HepG2 (cell line): ENCODE results near the gene CTSA. TPM values are rescaled to one million over a fixed set of nuclear protein-coding genes. Genes with fewer than 3 reads are reported as not detected.

Source experiments
- CEBPZ ChIP-seq: IDR thresholded peaks from 2 replicates; pipeline ENCODE4 v1.6.1; 2012; ENCODE audit warnings: low read length, improper control_type of control experiment
- EEA1 ChIP-seq: sonication (generic); formaldehyde crosslinking; IDR thresholded peaks from 2 replicates; pipeline ENCODE4 v1.5.1; 2020; ENCODE audit warnings: mild to moderate bottlenecking, missing genetic modification reagents, borderline replicate concordance
- FOXA3 ChIP-seq: IDR thresholded peaks from 2 replicates; pipeline ENCODE4 v1.6.1; 2016; ENCODE audit warnings: missing genetic modification reagents, missing compliant biosample characterization
- HNF4A ChIP-seq: sonication (generic); formaldehyde crosslinking; IDR thresholded peaks from 2 replicates; pipeline ENCODE4 v1.4.0; 2020; ENCODE audit warnings: missing genetic modification reagents
- KLF9 ChIP-seq: IDR thresholded peaks from 2 replicates; pipeline ENCODE4 v1.6.1; 2016; ENCODE audit warnings: low read depth
- MXD4 ChIP-seq: IDR thresholded peaks from 2 replicates; pipeline ENCODE4 v1.6.1; 2016; ENCODE audit warnings: mild to moderate bottlenecking, missing biosample characterization, missing genetic modification reagents
- MXI1 ChIP-seq: IDR thresholded peaks from 3 replicates; pipeline ENCODE4 v1.6.1; 2012; ENCODE audit warnings: low read depth, low read length, inconsistent platforms, borderline replicate concordance
- POLR2G ChIP-seq: fragments of 200-400 bp; formaldehyde crosslinking; IDR thresholded peaks from 2 replicates; pipeline ENCODE4 v1.6.1; 2018; ENCODE audit warnings: mild to moderate bottlenecking, low read depth, low read length, moderate library complexity
- RBFOX2 ChIP-seq: fragments of 200-400 bp; formaldehyde crosslinking; IDR thresholded peaks from 2 replicates; pipeline ENCODE4 v1.6.1; 2017; ENCODE audit warnings: low read depth, mild to moderate bottlenecking, low read length
- SRY ChIP-seq: sonication (generic); formaldehyde crosslinking; IDR thresholded peaks from 2 replicates; pipeline ENCODE4 v1.8.0; 2022; ENCODE audit warnings: mild to moderate bottlenecking, missing genetic modification reagents
- U2AF2 ChIP-seq: fragments of 200-400 bp; formaldehyde crosslinking; IDR thresholded peaks from 2 replicates; pipeline ENCODE4 v1.6.1; 2017; ENCODE audit warnings: low read depth, mild to moderate bottlenecking, low read length
- ZNF17 ChIP-seq: sonication (generic); formaldehyde crosslinking; IDR thresholded peaks from 2 replicates; pipeline ENCODE4 v1.5.0; 2020; ENCODE audit warnings: mild to moderate bottlenecking, missing genetic modification reagents
- ZNF44 ChIP-seq: sonication (generic); formaldehyde crosslinking; IDR thresholded peaks from 2 replicates; pipeline ENCODE4 v1.5.1; 2020; ENCODE audit warnings: mild to moderate bottlenecking, missing genetic modification reagents
- ZNF564 ChIP-seq: sonication (generic); formaldehyde crosslinking; IDR thresholded peaks from 2 replicates; pipeline ENCODE4 v1.8.1; 2023; ENCODE audit warnings: mild to moderate bottlenecking, missing genetic modification reagents
- ZNF572 ChIP-seq: sonication (generic); formaldehyde crosslinking; IDR thresholded peaks from 2 replicates; pipeline ENCODE4 v1.5.1; 2020; ENCODE audit warnings: mild to moderate bottlenecking, missing genetic modification reagents
- ZNF589 ChIP-seq: sonication (generic); formaldehyde crosslinking; conservative IDR thresholded peaks from 2 replicates; pipeline ENCODE4 v1.8.0; 2022; ENCODE audit warnings: mild to moderate bottlenecking, moderate library complexity, missing genetic modification reagents
- ZNF674 ChIP-seq: sonication (generic); formaldehyde crosslinking; IDR thresholded peaks from 2 replicates; pipeline ENCODE4 v1.5.0; 2020; ENCODE audit warnings: low read depth, mild to moderate bottlenecking, missing genetic modification reagents
- ZNF766 ChIP-seq: sonication (generic); formaldehyde crosslinking; IDR thresholded peaks from 2 replicates; pipeline ENCODE4 v1.5.0; 2020; ENCODE audit warnings: missing genetic modification reagents, borderline replicate concordance
- ZNF792 ChIP-seq: IDR thresholded peaks from 2 replicates; pipeline ENCODE4 v1.6.1; 2016
- ZNF883 ChIP-seq: sonication (generic); formaldehyde crosslinking; IDR thresholded peaks from 2 replicates; pipeline ENCODE4 v1.5.1; 2020; ENCODE audit warnings: mild to moderate bottlenecking, missing genetic modification reagents; ENCODE audit errors: not compliant biosample characterization
- ZNF891 ChIP-seq: sonication (generic); formaldehyde crosslinking; IDR thresholded peaks from 2 replicates; pipeline ENCODE4 v1.5.0; 2020; ENCODE audit warnings: mild to moderate bottlenecking, missing genetic modification reagents
- ZSCAN25 ChIP-seq: sonication (generic); formaldehyde crosslinking; IDR thresholded peaks from 2 replicates; pipeline ENCODE4 v1.8.0; 2022; ENCODE audit warnings: mild to moderate bottlenecking, missing genetic modification reagents
- polyA plus RNA-seq, 8 experiments: library from polyadenylated mRNA; depleted of rRNA in 3 of 8; stranded (reverse) in 7 of 8; unstranded in 1 of 8; fragments of >200 nt; fragmentation: Illumina TruSeq in 4 of 8; extraction: Trizol in 4 of 8; gene quantifications; 2 replicates each; pipeline versions ENCODE4 v1.2.1 to v1.2.3, GENCODE V29; 2011 to 2016; ENCODE audit warnings: low read depth in 4 of 8, missing spikeins in 1 of 8, mixed read lengths in 1 of 8; ENCODE audit not compliant: insufficient read depth in 1 of 8
- total RNA-seq, 5 experiments: library from RNA; depleted of rRNA; stranded (reverse); fragments of >200 nt; fragmentation: Illumina TruSeq; extraction: Trizol; gene quantifications; 2 replicates each; pipeline ENCODE4 v1.2.3, GENCODE V29; 2016; ENCODE audit warnings: low read depth in 1 of 5
- TF ChIP-seq, protein P1 (sequence below): sonication (generic); formaldehyde crosslinking; conservative IDR thresholded peaks from 2 replicates; pipeline ENCODE4 v1.8.1; 2023; ENCODE audit warnings: missing genetic modification reagents
- TF ChIP-seq, protein P2 (sequence below): sonication (generic); formaldehyde crosslinking; IDR thresholded peaks from 2 replicates; pipeline ENCODE4 v1.5.0; 2020; ENCODE audit warnings: missing genetic modification reagents, mild to moderate bottlenecking, borderline replicate concordance
- TF ChIP-seq, protein P3 (sequence below), 2 experiments: fragments of 450-650 bp in 1 of 2; sonication (generic) in 1 of 2; formaldehyde crosslinking; IDR thresholded peaks; 2 replicates each; pipeline versions ENCODE4 v1.5.0 to v1.8.0; 2020 to 2022; ENCODE audit warnings: mild to moderate bottlenecking in 1 of 2, missing genetic modification reagents in 1 of 2

The CTSA gene
- total and polyA plus RNA-seq, 2 of the 13 experiments (the other 11 are each of a cell fraction or from before 2014, with no cell fraction given) = 202 to 231 TPM

DNA sequence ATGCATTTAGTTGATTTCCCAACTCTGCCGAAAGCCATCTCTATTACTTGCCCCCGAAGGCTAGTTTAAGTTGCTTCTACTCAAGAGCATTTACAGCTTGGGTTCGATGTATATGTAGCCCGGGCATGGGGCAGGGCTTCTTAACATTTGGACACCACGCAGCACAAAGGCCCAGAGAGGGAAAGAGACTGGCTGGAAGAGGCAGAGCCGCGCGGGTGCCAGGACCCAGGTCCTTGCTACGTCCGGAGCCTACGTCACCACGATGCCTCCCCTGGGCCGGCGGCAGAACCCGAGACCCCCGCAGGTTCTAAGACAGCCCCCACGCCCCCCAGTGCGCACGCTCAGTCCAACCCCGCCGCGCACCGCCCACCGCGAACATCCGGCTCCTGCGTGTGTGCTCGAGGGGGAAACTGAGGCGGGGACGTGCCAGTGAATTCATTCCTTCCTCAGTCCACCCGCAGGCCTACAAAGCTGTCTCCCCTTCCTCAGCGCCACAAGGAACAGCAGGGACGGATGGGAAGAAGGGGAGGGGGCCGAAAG, 43.0 kb downstream of the CTSA start (continued):
- TF ChIP-seq U2AF2 (0 out of 2 replicates have a peak, but pooled peaks have one; percentile 57), ZNF766 (no peak; the same call in 1 of the 2 replicates), ZNF572 (CRISPR knock-in tag) (peak; percentile 53; the same call in 1 of the 2 replicates), POLR2G (no peak; the same call in 1 of the 2 replicates), MXD4 (CRISPR knock-in tag) (no peak), MXI1 (no peak), SRY (CRISPR knock-in tag) (no peak; the same call in 1 of the 2 replicates), ZNF564 (CRISPR knock-in tag) (peak; percentile 18; the same call in 1 of the 2 replicates), EEA1 (CRISPR knock-in tag) (no peak), ZNF883 (CRISPR knock-in tag) (peak; percentile 97), RBFOX2 (no peak), ZNF44 (CRISPR knock-in tag) (peak; percentile 95), HNF4A (CRISPR knock-in tag) (no peak; the same call in 1 of the 2 replicates), ZNF17 (no peak), ZNF674 (CRISPR knock-in tag) (no peak), CEBPZ (no peak), KLF9 (CRISPR knock-in tag) (peak; percentile 26; the same call in 1 of the 2 replicates), FOXA3 (no peak), ZSCAN25 (CRISPR knock-in tag) (no peak), ZNF891 (CRISPR knock-in tag) (no peak), ZNF792 (CRISPR knock-in tag) (no peak), ZNF589 (CRISPR knock-in tag) (peak; percentile 10; the same call in 1 of the 2 replicates)
- TF ChIP-seq, protein P1, sequence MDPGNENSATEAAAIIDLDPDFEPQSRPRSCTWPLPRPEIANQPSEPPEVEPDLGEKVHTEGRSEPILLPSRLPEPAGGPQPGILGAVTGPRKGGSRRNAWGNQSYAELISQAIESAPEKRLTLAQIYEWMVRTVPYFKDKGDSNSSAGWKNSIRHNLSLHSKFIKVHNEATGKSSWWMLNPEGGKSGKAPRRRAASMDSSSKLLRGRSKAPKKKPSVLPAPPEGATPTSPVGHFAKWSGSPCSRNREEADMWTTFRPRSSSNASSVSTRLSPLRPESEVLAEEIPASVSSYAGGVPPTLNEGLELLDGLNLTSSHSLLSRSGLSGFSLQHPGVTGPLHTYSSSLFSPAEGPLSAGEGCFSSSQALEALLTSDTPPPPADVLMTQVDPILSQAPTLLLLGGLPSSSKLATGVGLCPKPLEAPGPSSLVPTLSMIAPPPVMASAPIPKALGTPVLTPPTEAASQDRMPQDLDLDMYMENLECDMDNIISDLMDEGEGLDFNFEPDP = no peak
- TF ChIP-seq, protein P2, sequence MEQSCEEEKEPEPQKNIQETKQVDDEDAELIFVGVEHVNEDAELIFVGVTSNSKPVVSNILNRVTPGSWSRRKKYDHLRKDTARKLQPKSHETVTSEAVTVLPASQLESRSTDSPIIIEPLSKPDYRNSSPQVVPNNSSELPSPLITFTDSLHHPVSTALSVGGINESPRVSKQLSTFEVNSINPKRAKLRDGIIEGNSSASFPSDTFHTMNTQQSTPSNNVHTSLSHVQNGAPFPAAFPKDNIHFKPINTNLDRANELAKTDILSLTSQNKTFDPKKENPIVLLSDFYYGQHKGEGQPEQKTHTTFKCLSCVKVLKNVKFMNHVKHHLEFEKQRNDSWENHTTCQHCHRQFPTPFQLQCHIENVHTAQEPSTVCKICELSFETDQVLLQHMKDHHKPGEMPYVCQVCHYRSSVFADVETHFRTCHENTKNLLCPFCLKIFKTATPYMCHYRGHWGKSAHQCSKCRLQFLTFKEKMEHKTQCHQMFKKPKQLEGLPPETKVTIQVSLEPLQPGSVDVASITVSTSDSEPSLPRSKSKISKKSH (CRISPR knock-in tag) = no peak
- TF ChIP-seq, protein P3, sequence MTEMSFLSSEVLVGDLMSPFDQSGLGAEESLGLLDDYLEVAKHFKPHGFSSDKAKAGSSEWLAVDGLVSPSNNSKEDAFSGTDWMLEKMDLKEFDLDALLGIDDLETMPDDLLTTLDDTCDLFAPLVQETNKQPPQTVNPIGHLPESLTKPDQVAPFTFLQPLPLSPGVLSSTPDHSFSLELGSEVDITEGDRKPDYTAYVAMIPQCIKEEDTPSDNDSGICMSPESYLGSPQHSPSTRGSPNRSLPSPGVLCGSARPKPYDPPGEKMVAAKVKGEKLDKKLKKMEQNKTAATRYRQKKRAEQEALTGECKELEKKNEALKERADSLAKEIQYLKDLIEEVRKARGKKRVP (CRISPR knock-in tag; IDR thresholded peaks at IDR 0.05) = no peak; a peak in 1 of 4 replicates
